Lung (tissue), 12 donors: ENCODE measurements around the gene MCM3AP. TPM values are rescaled to one million over a fixed set of nuclear protein-coding genes. Genes with fewer than 3 reads are reported as not detected.

Source experiments
- ATAC-seq: fragments of 200-7000 bp; cut with Tn5 transposase; one replicate; pipeline ENCODE4 v1.9.1; 2020; ENCODE audit warnings: moderate number of reproducible peaks; ENCODE audit not compliant: insufficient read depth, low FRiP score
- DNase-seq, 3 donors: peaks; one replicate each; pipeline ENCODE4 v3.0.0-alpha.2; 2013 to 2017
- H3K27ac ChIP-seq, 2 donors: one replicate each; pipeline ENCODE4 v1.5.1; 2013; ENCODE audit warnings: mild to moderate bottlenecking in 2 of 2, moderate library complexity in 2 of 2, control low read depth in 1 of 2, inconsistent platforms in 1 of 2, low read depth in 1 of 2, low read length in 1 of 2
- H3K27me3 ChIP-seq, 3 donors: one replicate each; pipeline ENCODE4 v1.5.1; 2013; ENCODE audit warnings: low read length in 2 of 3; ENCODE audit not compliant: control insufficient read depth in 3 of 3, insufficient read depth in 3 of 3
- H3K36me3 ChIP-seq, 4 donors: one replicate each; pipeline ENCODE4 v1.5.1; 2013; ENCODE audit warnings: low read length in 4 of 4, mild to moderate bottlenecking in 1 of 4, moderate library complexity in 1 of 4; ENCODE audit not compliant: control insufficient read depth in 4 of 4, insufficient read depth in 4 of 4
- H3K4me1 ChIP-seq, 5 donors: one replicate each; pipeline ENCODE4 v1.5.1; 2013; ENCODE audit warnings: low read length in 5 of 5, mild to moderate bottlenecking in 2 of 5, moderate library complexity in 1 of 5; ENCODE audit not compliant: control insufficient read depth in 5 of 5, insufficient read depth in 5 of 5
- H3K4me3 ChIP-seq: one replicate; pipeline ENCODE4 v1.5.1; 2013; ENCODE audit warnings: mild to moderate bottlenecking, control low read depth, moderate library complexity
- H3K9ac ChIP-seq, 2 donors: one replicate each; pipeline ENCODE4 v1.5.1; 2013; ENCODE audit warnings: low read length in 2 of 2, control low read depth in 1 of 2; ENCODE audit not compliant: insufficient read depth in 1 of 2
- H3K9me3 ChIP-seq, 4 donors: one replicate each; pipeline ENCODE4 v1.5.1; 2013; ENCODE audit warnings: low read length in 3 of 4, mild to moderate bottlenecking in 1 of 4, moderate library complexity in 1 of 4; ENCODE audit not compliant: control insufficient read depth in 4 of 4, insufficient read depth in 3 of 4
- CTCF ChIP-seq: IDR thresholded peaks from 2 replicates; pipeline ENCODE4 v1.5.1; 2012; ENCODE audit warnings: mild to moderate bottlenecking; ENCODE audit errors: control extremely low read depth, extremely low read depth
- whole genome bisulfite sequencing, 2 donors: extraction: QIAGEN DNeasy Blood & Tissue Kit; methylation state at CpG; one replicate each; pipeline ENCODE4 v1.1.7; 2013; 5-methylcytosine and 5-hydroxymethylcytosine counted together
- polyA plus RNA-seq, 2 donors: library from polyadenylated mRNA; stranded (reverse); fragments of 200-250 nt; gene quantifications; one replicate each; pipeline ENCODE4 v1.2.1, GENCODE V29; 2013
- total RNA-seq, 2 donors: library from RNA; depleted of rRNA in 1 of 2; stranded (reverse); fragments of >200 nt in 1 of 2; gene quantifications; one replicate each; pipeline ENCODE4 v1.2.1, GENCODE V29; 2014 to 2021
- donor health status: control.
- donor health status: control.
- donor health status: Bipolar disorder and iron deficiency.
- donor health status: healthy.
- donor health status: DM: yes; HTN: yes; CAD: no.

Gene MCM3AP
- total and polyA plus RNA-seq, 4 donors, result 40.7 to 114 (median 78.7) TPM

DNA sequence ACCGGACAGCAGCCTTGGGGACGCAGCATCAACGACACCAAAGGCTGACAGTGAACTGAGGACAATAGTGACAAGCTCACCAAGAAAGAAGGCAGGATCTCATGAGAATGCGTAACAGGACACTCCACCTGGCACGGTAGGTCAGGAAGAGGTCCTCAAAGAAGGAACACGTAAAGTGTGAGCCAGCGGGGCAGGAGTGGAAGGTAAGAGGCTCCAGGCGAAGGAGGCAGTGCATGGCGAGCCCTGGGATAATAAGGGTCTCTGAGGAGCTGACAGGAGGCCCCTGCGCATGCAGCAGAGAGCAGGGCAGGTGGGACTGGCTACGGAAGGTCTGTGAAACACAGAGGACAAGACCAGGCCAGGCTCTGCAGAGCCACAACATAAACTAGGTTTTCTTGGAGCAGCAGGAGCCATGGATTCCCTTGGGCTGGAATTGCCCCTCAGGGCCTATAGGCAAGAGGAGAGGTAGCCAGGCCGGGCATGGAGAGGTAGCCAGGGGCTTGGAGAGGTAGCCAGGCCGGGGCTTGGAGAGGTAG lies 65.1 kb downstream of the MCM3AP start:
- no peak for ATAC-seq
- WGBS, 2 donors, result 78 to 92% methylated on average over 13 of the region's 13 CpGs
- DNase-seq, result no peak
- H3K4me3 ChIP-seq, result no peak overlapping the region
- no peaks in the 10 kb centered on the region for H3K27me3 ChIP-seq
- peaks cover 0 to 62% (median 5%) of the 10 kb centered on the region in 4 donors for H3K36me3 ChIP-seq
- peaks cover 0 to 13% (median 8%) of the 10 kb centered on the region in 5 donors for H3K4me1 ChIP-seq
- no peak overlapping the region for H3K27ac ChIP-seq
- no peaks in the 10 kb centered on the region for H3K9me3 ChIP-seq
- H3K9ac ChIP-seq, result no peak overlapping the region
- no peak for TF ChIP-seq CTCF

GRCh38 chr21:46219591-46220239 lies 65.7 kb downstream of the MCM3AP start:
- Histone ChIP-seq H3K4me3 (no peak overlapping the region), H3K27me3 (no peaks in the 10 kb centered on the region), H3K27ac (no peak overlapping the region), H3K4me1 (peaks cover 0 to 13% (median 8%) of the 10 kb centered on the region in 5 donors), H3K9me3 (no peaks in the 10 kb centered on the region), H3K9ac (no peak overlapping the region), H3K36me3 (peaks cover 0 to 68% (median 5%) of the 10 kb centered on the region in 4 donors)
- WGBS, 2 donors, result 72 to 82% methylated on average over 13 of the region's 13 CpGs
- TF ChIP-seq CTCF, result no peak
- peak; percentile 45 to 80 (median 74) for DNase-seq
- ATAC-seq, result no peak

GRCh38 chr21:46218906-46219590 lies 66.4 kb downstream of the MCM3AP start:
- Histone ChIP-seq H3K9me3 (no peaks in the 10 kb centered on the region), H3K4me3 (no peak overlapping the region), H3K4me1 (peaks cover 0 to 13% (median 8%) of the 10 kb centered on the region in 5 donors), H3K27ac (no peak overlapping the region), H3K9ac (no peak overlapping the region), H3K27me3 (no peaks in the 10 kb centered on the region), H3K36me3 (peaks cover 0 to 73% (median 5%) of the 10 kb centered on the region in 4 donors)
- TF ChIP-seq CTCF, result no peak
- WGBS, 2 donors, result 91 to 93% methylated on average over 16 of the region's 16 CpGs
- ATAC-seq, result no peak
- no peak for DNase-seq
